ENCODE results near the gene CACNB4. TPM values are rescaled to one million over a fixed set of nuclear protein-coding genes. Genes with fewer than 3 reads are reported as not detected.

CACNB4 gene
- total RNA-seq, 1 experiment from 2014 or later, result 0.19 TPM

GRCh38 chr2:151968770-151969470, 129.9 kb downstream of the CACNB4 start:
- POLR2A ChIA-PET (ENCODE audit: low non-redundant PET), result no interaction called here

GRCh38 chr2:151967829-151968722, 130.8 kb downstream of the CACNB4 start:
- intact Hi-C loops (cut with micrococcal nuclease; ENCODE audit: unreplicated experiment), result no loop called here
- BruUV-seq (replicated peaks), result no TSS peak
- Histone ChIP-seq H3K4me1 (ENCODE audit: insufficient read depth, low read length, poor library complexity, severe bottlenecking) (no peaks in the 10 kb centered on the region), H3K36me3 (ENCODE audit: insufficient read depth, low read length, poor library complexity, severe bottlenecking) (no peaks in the 10 kb centered on the region), H3K9me3 (ENCODE audit: low read depth, low read length, poor library complexity, severe bottlenecking) (no peaks in the 10 kb centered on the region), H3K27ac (ENCODE audit: low read depth, low read length, poor library complexity, severe bottlenecking) (no peak overlapping the region), H3K27me3 (replicated peaks; ENCODE audit: insufficient read depth, low read depth, low read length, poor library complexity) (peaks cover 12% of the 10 kb centered on the region), H3K4me3 (ENCODE audit: low read depth, low read length, poor library complexity, severe bottlenecking) (no peak overlapping the region)
- ChIA-PET CTCF (interaction anchor here (0.6 kb wide), 1 partner anchor 104 kb away, joined by 3 read pairs; no protein-coding TSS in a partner anchor), POLR2A (ENCODE audit: low non-redundant PET) (no interaction called here)
- no peak for DNase-seq (ENCODE audit: low spot score)
- TF ChIP-seq CTCF (conservative IDR thresholded peaks at IDR 0.05; ENCODE audit: low read depth, low read length) (no peak), EZH2 (IDR thresholded peaks at IDR 0.05; ENCODE audit: borderline replicate concordance, low read depth, low read length, poor library complexity, severe bottlenecking) (no peak)

More at GRCh38 chr2:151968770-151969470, 129.9 kb downstream of the CACNB4 start:
- CTCF ChIA-PET, result no interaction called here
- peaks cover 16% of the 10 kb centered on the region for H3K27me3 ChIP-seq (replicated peaks; ENCODE audit: insufficient read depth, low read depth, low read length, poor library complexity)
- no peak overlapping the region for H3K27ac ChIP-seq (ENCODE audit: low read depth, low read length, poor library complexity, severe bottlenecking)
- H3K36me3 ChIP-seq (ENCODE audit: insufficient read depth, low read length, poor library complexity, severe bottlenecking), result no peaks in the 10 kb centered on the region
- intact Hi-C loops (cut with micrococcal nuclease; ENCODE audit: unreplicated experiment), result no loop called here
- DNase-seq (ENCODE audit: low spot score), result no peak
- no peaks in the 10 kb centered on the region for H3K4me1 ChIP-seq (ENCODE audit: insufficient read depth, low read length, poor library complexity, severe bottlenecking)
- no peak for TF ChIP-seq CTCF (conservative IDR thresholded peaks at IDR 0.05; ENCODE audit: low read depth, low read length)
- TF ChIP-seq EZH2 (IDR thresholded peaks at IDR 0.05; ENCODE audit: borderline replicate concordance, low read depth, low read length, poor library complexity, severe bottlenecking), result no peak
- H3K4me3 ChIP-seq (ENCODE audit: low read depth, low read length, poor library complexity, severe bottlenecking), result no peak overlapping the region
- no peaks in the 10 kb centered on the region for H3K9me3 ChIP-seq (ENCODE audit: low read depth, low read length, poor library complexity, severe bottlenecking)
- no TSS peak for BruUV-seq (replicated peaks)

- no peak overlapping the region for H3K27ac ChIP-seq (ENCODE audit: low read depth, low read length, poor library complexity, severe bottlenecking)
- ChIA-PET POLR2A (ENCODE audit: low non-redundant PET) (no interaction called here), CTCF (no interaction called here)
- H3K4me1 ChIP-seq (ENCODE audit: insufficient read depth, low read length, poor library complexity, severe bottlenecking), result no peaks in the 10 kb centered on the region
- BruUV-seq (replicated peaks), result no TSS peak
- intact Hi-C loops (cut with micrococcal nuclease; ENCODE audit: unreplicated experiment), result no loop called here
- H3K27me3 ChIP-seq (replicated peaks; ENCODE audit: insufficient read depth, low read depth, low read length, poor library complexity), result peaks cover 4% of the 10 kb centered on the region
- H3K36me3 ChIP-seq (ENCODE audit: insufficient read depth, low read length, poor library complexity, severe bottlenecking), result no peaks in the 10 kb centered on the region
- no peak for DNase-seq (ENCODE audit: low spot score)
- TF ChIP-seq EZH2 (IDR thresholded peaks at IDR 0.05; ENCODE audit: borderline replicate concordance, low read depth, low read length, poor library complexity, severe bottlenecking), result no peak
- no peak for TF ChIP-seq CTCF (conservative IDR thresholded peaks at IDR 0.05; ENCODE audit: low read depth, low read length)
- H3K4me3 ChIP-seq (ENCODE audit: low read depth, low read length, poor library complexity, severe bottlenecking), result no peak overlapping the region
- no peaks in the 10 kb centered on the region for H3K9me3 ChIP-seq (ENCODE audit: low read depth, low read length, poor library complexity, severe bottlenecking)
Observed at GRCh38 chr2:151965884-151966283, 133.0 kb downstream of the CACNB4 start.

All from A673 (cell line).